Body of pancreas (tissue), 4 donors: ENCODE data around the gene SERPINB2. TPM values are rescaled to one million over a fixed set of nuclear protein-coding genes. Genes with fewer than 3 reads are reported as not detected.

ENCODE experiments used
- ATAC-seq: fragments of 150-250 bp; one replicate; pipeline ENCODE4 v1.9.1; 2016
- DNase-seq, 4 donors: peaks; one replicate each; pipeline ENCODE4 v3.0.0-alpha.2; 2019
- H3K27ac ChIP-seq, 4 donors: fragments of 200-600 bp; sonication (generic); 1 replicate in 3 of 4; 2 replicates in 1 of 4; pipeline versions ENCODE4 v1.5.1 to v1.6.1; 2016 to 2019; ENCODE audit warnings: mild to moderate bottlenecking in 1 of 4, mixed read lengths in 1 of 4, moderate library complexity in 1 of 4
- H3K27me3 ChIP-seq, 2 donors: fragments of 200-600 bp; sonication (generic); one replicate each; pipeline ENCODE4 v1.6.0; 2016; ENCODE audit warnings: mild to moderate bottlenecking in 1 of 2
- H3K36me3 ChIP-seq, 2 donors: fragments of 200-600 bp; sonication (generic); replicated peaks in 1 of 2; 2 replicates each; pipeline ENCODE4 v1.5.1; 2016; ENCODE audit warnings: low read depth in 2 of 2; ENCODE audit not compliant: insufficient read depth in 1 of 2
- H3K4me1 ChIP-seq: fragments of 200-600 bp; sonication (generic); one replicate; pipeline ENCODE4 v1.6.0; 2016
- H3K4me3 ChIP-seq, 2 donors: fragments of 200-600 bp; sonication (generic); 1 replicate in 1 of 2; 2 replicates in 1 of 2; pipeline ENCODE4 v1.5.1; 2016 to 2019
- H3K9me3 ChIP-seq, 3 donors: fragments of 200-600 bp; sonication (generic); 1 replicate in 2 of 3; 2 replicates in 1 of 3; pipeline ENCODE4 v1.5.1; 2016
- CTCF ChIP-seq, 7 experiments: fragments of 450-650 bp in 4 of 7; fragments of 200-600 bp in 3 of 7; sonication (generic) in 3 of 7; IDR thresholded peaks; one replicate each; pipeline ENCODE4 v1.5.1; 2016 to 2019; ENCODE audit warnings: antibody characterized with exemption in 7 of 7
- POLR2A ChIP-seq, 3 donors: fragments of 450-650 bp; IDR thresholded peaks; one replicate each; pipeline ENCODE4 v1.6.1; 2016; ENCODE audit warnings: antibody characterized with exemption in 3 of 3, mild to moderate bottlenecking in 2 of 3
- WGBS, 2 donors: methylation state at CpG; one replicate each; pipeline ENCODE4 v1.1.5; 2017; 5-methylcytosine and 5-hydroxymethylcytosine counted together
- intact Hi-C: fragments of 100-400 bp; cut with DNase I; formaldehyde crosslinking; loops from one replicate; pipeline ENCODE4 v1.15.1; 2023
- total RNA-seq, 2 donors: library from RNA; depleted of rRNA; stranded (reverse); fragments of >200 nt; gene quantifications; one replicate each; pipeline ENCODE4 v1.1.0, GENCODE V29; 2016

The SERPINB2 gene
- total RNA-seq, 2 donors from 2014 or later: 1.6 TPM; not detected in 1

- H3K27me3 ChIP-seq: no peaks in the 10 kb centered on the region
- no peaks in the 10 kb centered on the region for H3K36me3 ChIP-seq
- DNase-seq (no peak), ATAC-seq (no peak)
- H3K4me3 ChIP-seq: no peak overlapping the region
- no peak overlapping the region for H3K27ac ChIP-seq
- WGBS, 2 donors: 60 to 63% methylated on average over 2 of the region's 2 CpGs
- no peaks in the 10 kb centered on the region for H3K9me3 ChIP-seq
- H3K4me1 ChIP-seq: no peaks in the 10 kb centered on the region
- no peak for TF ChIP-seq CTCF (IDR thresholded peaks at IDR 0.05)
- no peak for TF ChIP-seq POLR2A (IDR thresholded peaks at IDR 0.05)
- intact Hi-C loops: loop anchor here (10.0 kb wide), 1 partner anchor 336 kb away; no protein-coding TSS in a partner anchor
Measured at GRCh38 chr18:63850636-63851035, 36.9 kb upstream of the SERPINB2 start.

DNA sequence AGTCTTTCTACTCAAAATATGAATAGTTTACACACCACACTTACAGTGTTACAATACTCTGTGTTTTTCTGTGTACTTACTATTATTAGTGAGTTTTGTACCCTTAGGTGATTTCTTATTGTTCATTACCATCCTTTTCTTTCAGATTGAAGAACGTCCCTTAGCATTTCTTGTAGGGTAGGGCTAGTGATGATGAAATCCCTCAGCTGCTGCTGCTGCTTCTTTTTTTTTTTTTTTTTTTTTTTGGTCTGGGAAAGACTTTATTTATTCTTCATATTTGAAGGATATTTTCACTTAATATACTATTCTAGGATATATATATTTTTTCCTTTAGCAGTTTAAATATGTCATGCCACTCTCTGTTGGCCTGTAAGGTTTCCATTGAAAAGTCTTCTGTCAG lies 29.0 kb upstream of the SERPINB2 start:
- intact Hi-C loops: loop anchor here (10.0 kb wide), 1 partner anchor 344 kb away; no protein-coding TSS in a partner anchor
- DNase-seq (no peak), ATAC-seq (no peak)
- Histone ChIP-seq H3K4me3 (no peak overlapping the region), H3K9me3 (no peaks in the 10 kb centered on the region), H3K36me3 (no peaks in the 10 kb centered on the region), H3K27ac (no peak overlapping the region), H3K27me3 (no peaks in the 10 kb centered on the region), H3K4me1 (no peaks in the 10 kb centered on the region)
- 55 to 65% methylated on average over 1 of the region's 1 CpG for WGBS, 2 donors
- TF ChIP-seq POLR2A (IDR thresholded peaks at IDR 0.05): no peak

GRCh38 chr18:63859781-63860475 lies 27.6 kb upstream of the SERPINB2 start:
- H3K27me3 ChIP-seq: no peaks in the 10 kb centered on the region
- DNase-seq: no peak
- no peaks in the 10 kb centered on the region for H3K9me3 ChIP-seq
- no peak overlapping the region for H3K27ac ChIP-seq
- H3K4me3 ChIP-seq: no peak overlapping the region
- intact Hi-C loops: loop anchor here (10.0 kb wide), 1 partner anchor 345 kb away; no protein-coding TSS in a partner anchor
- no peak for ATAC-seq
- no peaks in the 10 kb centered on the region for H3K36me3 ChIP-seq
- no peaks in the 10 kb centered on the region for H3K4me1 ChIP-seq
- TF ChIP-seq POLR2A (IDR thresholded peaks at IDR 0.05) (no peak), CTCF (IDR thresholded peaks at IDR 0.05) (no peak)
- WGBS, 2 donors: 69 to 86% methylated on average over 1 to 2 of the region's 2 CpGs

GRCh38 chr18:63860531-63860930 lies 27.0 kb upstream of the SERPINB2 start:
- no peak for TF ChIP-seq POLR2A (IDR thresholded peaks at IDR 0.05)
- no peak for TF ChIP-seq CTCF (IDR thresholded peaks at IDR 0.05)
- 89% methylated on average over 2 of the region's 2 CpGs; no CpG with 5 or more reads in 1 of the 2 donors for WGBS, 2 donors
- Histone ChIP-seq H3K27ac (no peak overlapping the region), H3K27me3 (no peaks in the 10 kb centered on the region), H3K9me3 (no peaks in the 10 kb centered on the region), H3K4me3 (no peak overlapping the region), H3K4me1 (no peaks in the 10 kb centered on the region), H3K36me3 (no peaks in the 10 kb centered on the region)
- intact Hi-C loops: no loop called here
- ATAC-seq (no peak), DNase-seq (no peak)

DNA sequence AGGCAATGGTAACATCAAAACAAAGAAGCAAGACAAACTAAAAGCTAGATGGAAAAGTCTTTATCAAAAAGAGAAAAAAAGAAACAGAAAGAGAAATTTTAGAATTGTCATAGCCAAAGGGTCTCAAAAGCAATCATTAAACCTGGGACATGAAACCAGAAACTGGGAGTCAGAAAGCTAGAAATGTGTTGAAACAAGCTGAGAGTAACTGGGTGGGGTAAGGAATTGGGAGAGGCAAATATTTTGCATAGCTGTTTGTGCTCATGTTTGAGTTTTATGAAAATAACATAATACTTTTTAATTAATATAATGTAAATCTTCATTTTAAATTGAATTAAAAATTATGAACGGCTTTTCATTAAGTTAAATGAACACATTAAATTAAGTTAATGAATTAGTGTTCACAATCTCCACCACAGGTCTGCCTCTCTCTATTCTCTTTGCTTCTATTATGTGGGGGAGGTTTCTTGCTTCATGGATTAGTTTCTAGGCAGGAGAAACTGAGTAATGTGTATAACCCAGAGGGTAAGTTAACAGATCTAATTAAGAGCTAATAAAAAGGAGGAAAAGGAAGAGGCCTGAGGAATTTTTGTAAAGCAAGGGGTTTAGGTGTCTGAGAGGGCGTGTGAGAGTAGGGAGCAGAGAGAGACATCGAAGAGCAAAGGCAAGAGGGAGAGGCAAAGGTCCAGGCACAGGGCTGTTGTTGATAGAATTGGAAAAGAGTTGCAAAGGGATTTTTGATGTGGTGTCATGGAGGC lies 20.0 kb upstream of the SERPINB2 start:
- Histone ChIP-seq H3K36me3 (no peaks in the 10 kb centered on the region), H3K27me3 (no peaks in the 10 kb centered on the region), H3K4me3 (no peak overlapping the region), H3K9me3 (no peaks in the 10 kb centered on the region), H3K27ac (no peak overlapping the region), H3K4me1 (no peaks in the 10 kb centered on the region)
- intact Hi-C loops: no loop called here
- WGBS, 2 donors: 70 to 74% methylated on average over 3 of the region's 3 CpGs
- no peak for DNase-seq
- TF ChIP-seq POLR2A (IDR thresholded peaks at IDR 0.05) (no peak), CTCF (IDR thresholded peaks at IDR 0.05) (no peak)
- ATAC-seq: no peak
